Thyroid gland (tissue), 4 donors: ENCODE results near the gene E2F3. TPM values are rescaled to one million over a fixed set of nuclear protein-coding genes. Genes with fewer than 3 reads are reported as not detected.

ENCODE experiments used
- DNase-seq, 2 donors: peaks; one replicate each; pipeline ENCODE4 v3.0.0-alpha.2; 2019
- H3K27ac ChIP-seq, 3 donors: fragments of 200-600 bp; sonication (generic); 1 replicate in 2 of 3; 2 replicates in 1 of 3; pipeline ENCODE4 v1.5.1; 2016 to 2019; ENCODE audit warnings: mild to moderate bottlenecking in 1 of 3, moderate library complexity in 1 of 3
- H3K27me3 ChIP-seq: fragments of 200-600 bp; sonication (generic); one replicate; pipeline ENCODE4 v1.5.1; 2019
- H3K36me3 ChIP-seq, 2 donors: fragments of 200-600 bp; sonication (generic); one replicate each; pipeline ENCODE4 v1.5.1; 2016 to 2019
- H3K4me1 ChIP-seq, 2 donors: fragments of 200-600 bp; sonication (generic); one replicate each; pipeline ENCODE4 v1.5.1; 2017 to 2019
- H3K4me3 ChIP-seq, 3 donors: fragments of 200-600 bp; sonication (generic); replicated peaks in 1 of 3; 1 replicate in 2 of 3; 2 replicates in 1 of 3; pipeline ENCODE4 v1.5.1; 2016; ENCODE audit warnings: mild to moderate bottlenecking in 1 of 3
- H3K9me3 ChIP-seq: fragments of 200-600 bp; sonication (generic); one replicate; pipeline ENCODE4 v1.5.1; 2017
- CTCF ChIP-seq, 6 experiments: fragments of 200-600 bp in 3 of 6; fragments of 450-650 bp in 3 of 6; sonication (generic) in 3 of 6; IDR thresholded peaks; one replicate each; pipeline ENCODE4 v1.5.1; 2016 to 2019; ENCODE audit warnings: antibody characterized with exemption in 6 of 6, mild to moderate bottlenecking in 2 of 6, inconsistent platforms in 1 of 6, moderate library complexity in 1 of 6
- POLR2A ChIP-seq, 2 donors: fragments of 450-650 bp; IDR thresholded peaks; one replicate each; pipeline ENCODE4 v1.6.1; 2017; ENCODE audit warnings: antibody characterized with exemption in 2 of 2, mild to moderate bottlenecking in 2 of 2, moderate library complexity in 1 of 2
- WGBS, 2 donors: methylation state at CpG; one replicate each; pipeline ENCODE4 v1.1.5; 2017; 5-methylcytosine and 5-hydroxymethylcytosine counted together
- intact Hi-C: fragments of 100-400 bp; cut with DNase I; formaldehyde crosslinking; loops from one replicate; pipeline ENCODE4 v1.15.1; 2023
- total RNA-seq, 4 donors: library from RNA; depleted of rRNA; stranded (reverse); fragments of >200 nt; gene quantifications; one replicate each; pipeline ENCODE4 v1.2.3, GENCODE V29; 2016

Gene E2F3
- total RNA-seq, 4 donors from 2014 or later, result 9.4 to 18.0 (median 12.4) TPM

- Histone ChIP-seq H3K4me3 (no peak overlapping the region), H3K4me1 (no peaks in the 10 kb centered on the region), H3K36me3 (no peaks in the 10 kb centered on the region), H3K9me3 (no peaks in the 10 kb centered on the region), H3K27ac (no peak overlapping the region), H3K27me3 (no peaks in the 10 kb centered on the region)
- TF ChIP-seq POLR2A (IDR thresholded peaks at IDR 0.05) (no peak), CTCF (IDR thresholded peaks at IDR 0.05) (no peak)
- intact Hi-C loops, result no loop called here
- 99% methylated on average over 6 of the region's 6 CpGs for WGBS, 2 donors
- DNase-seq, result no peak
Measured at GRCh38 chr6:20476501-20477043, 74.9 kb downstream of the E2F3 start.

- TF ChIP-seq POLR2A (IDR thresholded peaks at IDR 0.05) (no peak), CTCF (IDR thresholded peaks at IDR 0.05) (no peak)
- Histone ChIP-seq H3K4me3 (no peak overlapping the region), H3K4me1 (no peaks in the 10 kb centered on the region)
Measured at GRCh38 chr6:20477485-20477884, 75.8 kb downstream of the E2F3 start.

GRCh38 chr6:20479060-20479459 is 77.4 kb downstream of the E2F3 start:
- WGBS, 2 donors, result 79 to 84% methylated on average over 5 of the region's 5 CpGs
- Histone ChIP-seq H3K4me3 (no peak overlapping the region), H3K27me3 (no peaks in the 10 kb centered on the region), H3K9me3 (no peaks in the 10 kb centered on the region), H3K4me1 (no peaks in the 10 kb centered on the region), H3K36me3 (no peaks in the 10 kb centered on the region), H3K27ac (no peak overlapping the region)
- DNase-seq, result no peak
- intact Hi-C loops, result no loop called here
- TF ChIP-seq CTCF (IDR thresholded peaks at IDR 0.05) (no peak), POLR2A (IDR thresholded peaks at IDR 0.05) (no peak)

More at GRCh38 chr6:20477485-20477884, 75.8 kb downstream of the E2F3 start:
- Histone ChIP-seq H3K36me3 (no peaks in the 10 kb centered on the region), H3K27me3 (no peaks in the 10 kb centered on the region), H3K27ac (no peak overlapping the region), H3K9me3 (no peaks in the 10 kb centered on the region)
- WGBS, 2 donors, result 91 to 94% methylated on average over 2 of the region's 2 CpGs
- DNase-seq, result no peak
- intact Hi-C loops, result no loop called here

- no peak for DNase-seq
- 90 to 91% methylated on average over 9 of the region's 9 CpGs for WGBS, 2 donors
- Histone ChIP-seq H3K4me1 (no peaks in the 10 kb centered on the region), H3K27ac (no peak overlapping the region), H3K4me3 (no peak overlapping the region), H3K27me3 (no peaks in the 10 kb centered on the region), H3K36me3 (no peaks in the 10 kb centered on the region), H3K9me3 (no peaks in the 10 kb centered on the region)
- intact Hi-C loops, result no loop called here
- TF ChIP-seq POLR2A (IDR thresholded peaks at IDR 0.05) (no peak), CTCF (IDR thresholded peaks at IDR 0.05) (no peak)
Measured at GRCh38 chr6:20479526-20479925, 77.8 kb downstream of the E2F3 start.

GRCh38 chr6:20481281-20481680 is 79.6 kb downstream of the E2F3 start:
- Histone ChIP-seq H3K36me3 (no peaks in the 10 kb centered on the region), H3K27me3 (no peaks in the 10 kb centered on the region), H3K4me3 (no peak overlapping the region), H3K4me1 (no peaks in the 10 kb centered on the region), H3K27ac (no peak overlapping the region), H3K9me3 (no peaks in the 10 kb centered on the region)
- 80 to 83% methylated on average over 8 of the region's 8 CpGs for WGBS, 2 donors
- intact Hi-C loops, result no loop called here
- no peak for DNase-seq
- TF ChIP-seq POLR2A (IDR thresholded peaks at IDR 0.05) (no peak), CTCF (IDR thresholded peaks at IDR 0.05) (no peak)
